GM19043 (cell line): ENCODE results near the gene GALNT8.
"Not testable (repeated sequence)": the region's sequence is repeated elsewhere in the genome, so short reads cannot be mapped to it uniquely, and the experiment has no call there.

Experiments
- ATAC-seq: cut with Tn5 transposase; IDR thresholded peaks from one replicate; pipeline ENCODE4 v1.9.1; 2021; ENCODE audit warnings: low read depth; ENCODE audit not compliant: unreplicated experiment

Gene GALNT8, protein sequence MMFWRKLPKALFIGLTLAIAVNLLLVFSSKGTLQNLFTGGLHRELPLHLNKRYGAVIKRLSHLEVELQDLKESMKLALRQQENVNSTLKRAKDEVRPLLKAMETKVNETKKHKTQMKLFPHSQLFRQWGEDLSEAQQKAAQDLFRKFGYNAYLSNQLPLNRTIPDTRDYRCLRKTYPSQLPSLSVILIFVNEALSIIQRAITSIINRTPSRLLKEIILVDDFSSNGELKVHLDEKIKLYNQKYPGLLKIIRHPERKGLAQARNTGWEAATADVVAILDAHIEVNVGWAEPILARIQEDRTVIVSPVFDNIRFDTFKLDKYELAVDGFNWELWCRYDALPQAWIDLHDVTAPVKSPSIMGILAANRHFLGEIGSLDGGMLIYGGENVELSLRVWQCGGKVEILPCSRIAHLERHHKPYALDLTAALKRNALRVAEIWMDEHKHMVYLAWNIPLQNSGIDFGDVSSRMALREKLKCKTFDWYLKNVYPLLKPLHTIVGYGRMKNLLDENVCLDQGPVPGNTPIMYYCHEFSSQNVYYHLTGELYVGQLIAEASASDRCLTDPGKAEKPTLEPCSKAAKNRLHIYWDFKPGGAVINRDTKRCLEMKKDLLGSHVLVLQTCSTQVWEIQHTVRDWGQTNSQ

DNA sequence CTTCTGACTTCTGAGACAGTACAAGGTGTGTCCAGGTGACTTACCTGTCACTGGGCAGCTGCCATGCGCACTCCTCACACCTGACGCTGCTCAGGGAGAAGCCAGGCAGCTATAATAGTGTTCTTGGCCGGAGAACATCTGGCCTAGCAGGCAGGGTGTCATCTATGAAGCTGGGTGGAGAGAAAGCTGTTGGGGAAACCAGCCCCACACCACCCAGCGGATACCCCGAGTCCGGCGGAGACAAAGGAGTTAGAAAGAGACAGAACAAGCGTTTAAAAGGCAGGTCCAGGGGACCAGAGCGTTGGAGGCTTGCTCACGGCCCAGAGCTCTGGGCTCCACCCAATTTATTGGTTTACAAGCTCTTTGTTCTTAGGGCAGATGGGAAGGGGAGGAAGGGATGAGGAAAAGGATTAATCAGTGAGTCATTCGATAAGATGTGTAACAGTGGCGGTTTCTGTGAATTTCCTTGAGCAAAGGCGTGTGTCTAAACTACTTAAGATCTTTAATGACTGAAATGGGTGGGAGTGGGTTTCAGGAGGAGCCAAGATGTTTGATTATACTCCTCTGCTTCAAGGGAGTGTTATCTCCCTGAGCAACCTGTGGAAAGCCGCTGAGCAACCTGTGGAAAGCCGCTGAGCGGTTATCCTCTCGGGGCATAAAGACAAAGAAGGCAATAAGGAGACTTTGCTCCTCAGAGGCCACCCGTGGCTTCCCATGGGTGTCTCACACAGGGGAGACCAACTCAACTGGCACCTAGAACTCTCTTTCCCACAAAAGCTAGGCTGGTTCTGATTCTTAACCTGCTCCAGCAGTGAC is at the start of gene GALNT8:
Gene GALNT8, plus strand, starts transcription at position 580 of the 816 bp plus-strand sequence. CDS start 278 bp downstream, outside the sequence.
- ATAC-seq: no peak

DNA sequence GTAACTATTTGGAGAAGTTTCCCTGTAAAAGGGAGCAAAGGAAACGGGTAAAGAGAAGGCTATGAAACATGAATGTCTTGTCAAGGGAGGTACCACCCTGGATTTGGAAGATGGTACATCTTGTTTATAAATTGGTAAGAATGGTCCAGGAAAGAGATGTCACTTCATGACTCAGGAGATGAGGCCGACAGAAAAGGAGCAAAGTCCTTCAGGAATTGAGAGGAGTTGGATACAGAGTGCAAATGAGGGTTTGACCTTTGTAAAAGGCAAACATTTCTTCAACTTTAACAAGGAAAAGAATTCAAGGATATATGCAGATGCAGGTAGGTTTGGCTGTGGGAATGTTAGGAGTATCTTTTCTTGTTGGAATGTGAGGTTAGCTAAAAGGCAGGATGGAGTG is 40.5 kb upstream of the GALNT8 start:
- no peak for ATAC-seq

DNA sequence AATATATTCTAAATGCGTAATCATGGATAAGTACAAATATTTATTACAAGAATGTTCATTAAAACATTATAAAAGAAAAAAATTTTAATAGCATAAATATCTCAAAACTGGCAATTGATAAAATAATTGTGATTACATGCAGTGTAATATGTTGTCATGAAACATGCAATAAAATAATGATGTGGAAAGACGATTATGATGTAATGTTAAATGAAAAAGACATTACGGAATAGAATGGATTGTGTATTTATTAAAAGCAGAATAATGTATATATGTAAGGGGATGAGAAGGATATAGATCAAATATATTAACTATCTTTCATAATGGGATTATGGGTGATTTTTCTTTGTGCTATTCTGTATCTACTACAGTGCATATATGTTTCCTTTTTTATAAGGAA is 38.5 kb upstream of the GALNT8 start:
- no peak for ATAC-seq

DNA sequence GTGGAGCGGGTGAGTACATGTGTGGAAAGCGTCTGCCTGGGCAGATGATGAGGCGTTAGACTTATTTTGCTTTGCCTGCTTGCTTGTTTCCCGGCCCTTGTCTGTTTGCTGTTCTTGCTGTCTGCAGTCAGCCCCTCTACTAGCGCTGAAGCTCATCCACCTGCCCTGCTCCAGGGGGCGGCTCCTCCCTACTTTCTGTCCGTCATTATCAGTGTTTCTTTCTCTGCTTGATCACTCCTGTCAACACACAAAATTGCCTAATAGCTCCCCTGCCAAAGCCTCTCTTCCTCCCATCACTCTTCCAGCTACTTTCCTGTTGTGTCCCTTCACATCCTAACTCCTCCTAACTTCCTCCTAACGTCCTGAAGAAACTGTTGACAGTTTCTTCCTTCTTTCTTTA is 34.9 kb upstream of the GALNT8 start:
- ATAC-seq: no peak

DNA sequence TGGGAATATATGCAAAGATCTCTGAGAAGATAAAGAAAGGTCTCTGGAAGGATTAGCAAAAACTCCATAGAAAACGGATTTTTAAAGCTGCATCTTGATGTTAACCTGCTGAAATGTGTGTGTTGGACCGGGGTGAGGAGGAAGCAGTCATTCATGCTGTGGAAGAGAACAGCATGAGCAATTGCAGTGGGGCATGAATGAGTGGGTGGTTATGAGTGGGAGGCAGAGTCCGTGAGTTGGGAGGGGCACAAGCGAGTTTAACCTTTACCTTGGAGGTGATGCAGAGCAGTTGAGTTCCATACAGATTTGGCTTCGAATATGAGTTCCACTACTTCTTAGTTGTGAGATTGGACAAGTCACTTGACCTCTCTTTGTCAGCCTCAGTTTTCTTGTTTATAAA is 29.4 kb upstream of the GALNT8 start:
- ATAC-seq: no peak

DNA sequence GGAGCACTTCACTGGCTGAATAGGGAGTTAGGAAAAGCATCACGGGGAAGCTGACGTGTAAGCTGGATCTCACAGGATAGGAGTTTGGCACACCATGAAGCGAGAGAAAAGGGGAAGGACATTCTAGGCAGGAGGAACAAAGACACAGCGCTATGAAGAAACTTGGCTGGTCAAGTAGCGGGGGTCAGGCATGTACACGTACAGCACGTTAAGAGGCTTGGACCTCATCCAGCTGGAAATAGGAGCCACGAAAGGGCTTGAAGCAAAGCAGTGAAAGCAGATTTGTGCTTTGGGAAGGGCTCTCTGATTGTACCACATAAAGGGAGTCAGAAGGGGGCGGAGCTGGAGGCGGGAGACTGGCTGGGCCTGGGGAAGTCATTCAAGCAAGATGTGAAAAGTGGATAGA is 19.6 kb upstream of the GALNT8 start:
- no peak for ATAC-seq

DNA sequence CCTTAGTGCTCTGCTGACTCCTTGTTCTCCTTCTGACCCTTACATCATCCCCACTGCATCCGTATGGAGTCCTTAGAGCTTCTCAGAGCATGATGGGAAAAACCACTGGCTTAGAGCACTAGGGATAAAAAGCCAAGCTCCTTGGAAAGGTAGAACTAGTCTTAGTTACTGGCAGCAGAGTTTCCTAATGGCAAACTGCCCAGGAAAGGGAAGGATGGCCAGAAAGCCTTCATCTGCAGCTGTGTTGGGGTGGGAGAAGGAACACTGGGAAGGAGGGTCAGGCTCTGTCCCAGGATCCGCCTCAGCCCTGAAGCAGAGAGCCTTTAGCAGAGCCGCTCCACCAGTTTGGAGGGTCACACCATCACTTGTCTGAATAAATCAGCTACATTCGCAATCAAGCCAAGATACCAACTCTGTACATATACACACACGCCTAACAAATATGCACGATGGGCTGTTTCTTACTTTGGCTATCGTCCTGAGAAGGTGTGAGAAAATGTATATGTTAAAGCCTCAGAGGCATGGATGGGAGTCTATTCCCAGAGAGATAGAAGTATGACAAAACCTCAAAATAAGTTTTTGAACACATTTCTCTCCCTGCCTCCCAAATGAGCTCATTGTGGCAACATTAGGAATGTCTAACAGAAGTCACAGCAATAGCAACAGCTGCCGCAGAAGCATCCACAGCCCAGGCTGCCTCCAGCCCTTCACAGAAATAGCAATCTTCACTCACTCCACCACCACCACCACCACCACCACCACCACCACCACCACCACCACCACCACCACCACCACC is 18.6 kb upstream of the GALNT8 start:
- ATAC-seq: no peak

DNA sequence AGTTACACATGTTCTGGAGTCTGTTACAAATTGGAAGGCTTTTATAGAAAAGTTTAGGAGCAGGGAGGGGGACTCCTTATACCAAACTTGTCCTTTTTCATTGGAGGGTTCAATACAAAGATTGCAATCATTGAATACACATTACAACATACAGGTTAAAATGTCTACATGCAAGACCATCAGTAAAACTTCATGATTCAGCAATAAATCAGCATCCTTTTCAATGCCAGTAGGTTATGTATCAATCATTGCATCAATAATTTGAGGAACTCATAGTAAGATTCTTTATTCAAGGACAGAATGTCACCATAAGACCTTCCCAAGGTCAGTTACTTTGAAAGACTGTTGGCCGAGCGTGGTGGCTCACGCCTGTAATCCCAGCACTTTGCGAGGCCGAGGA is 16.5 kb upstream of the GALNT8 start:
- no peak for ATAC-seq

DNA sequence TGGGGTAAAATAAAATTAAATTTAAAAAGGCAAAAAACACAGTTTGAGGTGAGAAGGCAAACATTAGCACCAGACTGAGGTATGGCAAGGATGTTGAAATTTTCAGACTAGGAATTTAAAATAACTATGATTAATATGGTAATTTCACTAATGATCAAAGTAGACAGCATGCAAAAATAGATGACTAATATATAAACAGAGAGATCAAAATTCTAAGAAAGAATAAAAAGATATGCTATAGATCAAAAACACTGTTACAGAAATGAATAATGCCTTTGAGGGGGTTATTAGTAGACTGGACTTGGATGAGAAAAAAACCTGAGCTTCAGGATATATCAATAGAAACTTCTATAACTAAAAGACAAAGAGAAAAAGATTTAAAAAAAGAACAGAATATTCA is 14.4 kb upstream of the GALNT8 start:
- no peak for ATAC-seq

DNA sequence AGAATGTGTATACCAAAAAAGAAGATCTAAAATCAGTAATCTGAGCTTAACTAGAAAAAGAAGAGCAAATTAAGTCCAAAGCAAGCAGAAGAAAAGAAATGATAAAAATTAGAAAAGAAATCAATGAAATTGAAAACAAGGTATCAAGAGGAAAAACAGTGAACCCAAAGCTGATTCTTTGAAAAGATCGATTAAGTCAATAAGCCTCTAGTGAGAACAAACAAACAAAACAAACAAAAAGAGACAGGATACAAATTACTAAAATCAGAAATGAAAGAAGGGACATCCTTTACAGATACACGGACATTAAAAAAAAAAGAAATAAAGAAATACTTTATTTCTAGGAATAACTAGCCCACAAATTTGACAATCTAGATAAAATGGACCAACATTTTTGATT is 12.9 kb upstream of the GALNT8 start:
- ATAC-seq: no peak

DNA sequence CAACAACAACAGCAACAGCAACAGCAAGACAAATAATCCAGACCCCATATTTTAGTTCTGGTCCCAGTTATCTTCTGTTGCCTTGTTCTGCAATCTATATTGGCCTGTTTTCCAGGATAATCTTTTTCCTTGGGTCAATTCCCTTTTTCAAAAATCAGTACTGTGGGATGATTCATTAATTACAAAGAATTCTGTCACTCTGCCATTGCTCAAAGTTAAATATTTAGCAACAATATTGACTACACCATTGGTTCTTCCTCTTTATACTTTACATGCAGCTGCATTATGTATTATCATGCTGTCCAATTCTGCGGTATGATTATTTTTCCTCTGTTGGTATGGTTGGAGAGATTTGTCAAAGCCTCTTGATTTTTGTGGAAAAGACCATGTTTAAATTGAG is 10.1 kb upstream of the GALNT8 start:
- no peak for ATAC-seq

DNA sequence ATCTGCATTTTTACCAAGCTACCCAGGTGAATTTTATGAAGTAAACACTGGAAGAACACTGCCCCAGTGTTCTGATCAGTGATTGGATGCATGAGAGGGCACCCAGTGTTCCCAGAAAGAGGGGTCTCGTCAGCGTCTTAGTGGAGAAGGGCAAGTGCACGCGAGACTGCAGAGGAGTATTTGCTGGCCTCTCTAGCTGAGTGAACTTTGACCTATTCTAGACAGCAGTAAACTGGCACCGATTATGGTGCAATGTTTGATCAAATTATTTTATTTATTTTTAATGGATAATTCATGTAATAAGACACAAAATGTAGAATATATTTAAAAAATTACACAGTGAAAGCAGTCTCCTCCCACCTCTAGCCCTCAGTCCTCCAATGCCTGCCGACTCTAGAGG is 5.3 kb upstream of the GALNT8 start:
- no peak for ATAC-seq

DNA sequence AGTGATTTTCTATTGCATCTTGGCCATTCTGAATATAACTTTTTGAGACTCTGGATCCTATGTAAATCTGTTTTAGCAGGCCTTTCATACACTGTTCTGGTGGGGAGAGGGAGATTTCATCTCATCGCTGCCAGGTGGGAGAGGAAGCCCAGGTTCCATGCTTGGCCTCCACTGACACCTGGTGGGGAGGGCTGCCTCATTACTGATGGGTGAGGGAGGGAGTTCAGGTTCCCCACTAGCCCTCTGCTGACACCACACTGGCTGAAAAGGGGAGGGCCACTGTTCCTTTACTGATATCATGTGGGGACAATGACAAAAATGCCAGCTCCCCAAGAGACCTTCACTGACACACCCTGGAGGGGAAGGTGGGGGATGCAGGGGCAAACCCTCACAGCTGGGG is 2.4 kb upstream of the GALNT8 start:
- no peak for ATAC-seq

DNA sequence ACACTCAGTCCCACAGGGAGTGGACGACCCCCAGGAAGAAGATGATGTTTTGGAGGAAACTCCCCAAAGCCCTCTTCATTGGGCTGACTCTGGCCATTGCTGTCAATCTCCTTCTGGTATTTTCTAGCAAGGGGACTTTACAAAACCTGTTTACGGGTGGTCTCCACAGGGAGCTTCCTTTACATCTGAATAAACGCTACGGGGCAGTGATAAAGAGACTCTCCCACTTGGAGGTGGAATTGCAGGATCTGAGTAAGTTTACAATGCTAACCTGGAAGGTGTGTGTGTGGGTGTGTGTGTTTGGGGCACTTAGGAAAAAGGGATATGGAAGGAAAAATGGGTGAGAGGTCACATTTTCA is 416 bp downstream of the GALNT8 start:
- no peak for ATAC-seq

DNA sequence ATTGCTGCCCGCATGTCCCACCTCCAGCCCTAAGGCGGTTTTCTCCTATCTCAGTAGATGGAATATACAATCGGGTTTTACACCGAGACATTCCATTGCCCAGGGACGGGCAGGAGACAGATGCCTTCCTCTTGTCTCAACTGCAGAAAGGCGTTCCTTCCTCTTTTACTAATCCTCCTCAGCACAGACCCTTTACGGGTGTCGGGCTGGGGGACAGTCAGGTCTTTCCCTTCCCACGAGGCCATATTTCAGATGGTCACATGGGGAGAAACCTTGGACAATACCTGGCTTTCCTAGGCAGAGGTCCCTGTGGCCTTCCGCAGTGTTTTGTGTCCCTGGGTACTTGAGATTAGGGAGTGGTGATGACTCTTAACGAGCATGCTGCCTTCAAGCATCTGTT is 1.4 kb downstream of the GALNT8 start:
- not testable (repeated sequence) for ATAC-seq

DNA sequence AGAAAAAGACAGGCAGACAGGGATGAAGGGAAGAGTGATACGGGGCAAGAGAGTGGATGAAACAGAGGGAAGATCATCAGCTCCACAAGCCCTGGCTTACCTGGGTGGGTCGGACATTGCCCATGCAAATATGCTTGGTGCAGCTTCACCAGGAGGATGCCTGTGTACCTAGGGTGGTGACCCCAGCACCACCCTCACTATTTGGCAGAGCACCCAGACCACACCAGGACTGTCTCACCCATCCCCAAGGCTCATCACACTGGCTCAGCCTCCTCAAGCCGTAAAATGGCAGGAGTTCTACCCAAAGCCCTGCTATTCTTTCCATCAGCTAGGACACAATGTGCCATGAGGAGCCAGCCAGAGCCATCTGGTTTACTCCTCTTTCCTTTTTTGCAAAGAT is 3.0 kb downstream of the GALNT8 start:
- ATAC-seq: no peak

DNA sequence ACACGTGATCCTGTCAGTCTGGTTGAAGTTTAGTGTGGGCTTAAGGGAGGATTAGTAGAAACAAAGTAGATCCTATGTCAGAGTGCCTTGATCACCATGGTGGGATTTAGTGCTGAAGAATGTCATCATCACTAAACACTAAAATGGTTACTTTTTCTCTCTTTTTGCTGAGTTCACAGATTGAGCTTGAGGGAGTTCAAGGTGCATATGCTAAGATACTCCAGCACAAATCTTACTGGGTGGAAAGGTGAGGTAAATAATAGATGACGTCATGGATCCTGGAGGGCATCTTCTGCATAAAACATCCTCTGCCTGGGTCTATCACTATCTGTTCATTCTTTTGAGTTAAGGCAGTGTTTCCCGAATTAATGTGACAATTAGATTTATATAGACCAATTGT is 4.9 kb downstream of the GALNT8 start:
- ATAC-seq: no peak

DNA sequence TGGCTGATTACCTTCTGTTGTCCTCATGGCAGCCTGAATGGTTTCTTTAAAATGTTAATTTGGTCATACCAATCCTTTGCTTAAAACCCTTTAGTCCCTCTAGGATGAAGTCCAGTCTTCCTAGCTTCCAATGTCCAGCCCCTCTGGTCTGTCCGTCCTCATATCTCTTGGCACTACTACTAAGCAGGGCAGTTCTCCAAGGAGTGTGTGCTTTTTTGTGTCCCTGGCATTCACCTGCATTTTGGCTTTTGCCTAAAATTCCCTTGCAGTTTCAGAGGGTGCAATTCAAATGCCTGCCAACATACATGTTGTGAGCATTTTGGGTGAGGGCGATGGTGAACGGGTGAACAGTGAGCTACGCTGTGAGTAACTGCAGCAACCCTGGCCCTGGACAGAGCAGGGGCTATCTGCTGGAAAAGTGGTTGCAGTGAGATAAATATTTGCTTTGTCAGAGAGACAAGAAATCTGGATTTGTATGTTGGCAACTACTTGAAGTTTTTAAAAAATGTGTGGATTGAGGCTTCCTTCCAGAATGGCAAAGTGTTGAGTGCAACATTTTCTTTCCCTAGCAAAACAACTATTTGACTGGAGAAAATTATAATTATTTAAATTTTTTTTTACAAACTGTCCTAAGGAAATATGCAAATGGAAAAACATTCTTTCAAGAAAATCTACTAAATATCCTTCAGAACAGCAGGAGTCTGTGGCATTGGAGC is 14.6 kb downstream of the GALNT8 start:
- no peak for ATAC-seq

DNA sequence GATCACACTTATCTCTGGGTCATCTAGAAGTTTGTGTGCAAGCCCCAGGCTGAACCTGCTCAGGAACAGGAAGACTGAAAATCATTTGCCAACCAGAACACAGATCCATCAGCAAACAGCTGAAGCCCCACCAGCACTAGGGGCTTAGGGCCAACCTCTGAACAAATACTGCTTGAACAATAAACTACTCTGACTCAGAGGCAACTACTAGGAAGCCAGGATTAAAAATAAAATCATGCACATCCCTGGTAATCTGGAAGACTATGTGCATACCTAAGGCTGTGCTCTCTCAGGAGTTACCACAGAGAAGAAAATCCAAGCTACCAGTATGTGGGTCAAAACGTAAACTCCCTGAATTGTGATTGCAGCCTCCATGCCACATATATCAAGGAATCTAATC is 15.9 kb downstream of the GALNT8 start:
- no peak for ATAC-seq

DNA sequence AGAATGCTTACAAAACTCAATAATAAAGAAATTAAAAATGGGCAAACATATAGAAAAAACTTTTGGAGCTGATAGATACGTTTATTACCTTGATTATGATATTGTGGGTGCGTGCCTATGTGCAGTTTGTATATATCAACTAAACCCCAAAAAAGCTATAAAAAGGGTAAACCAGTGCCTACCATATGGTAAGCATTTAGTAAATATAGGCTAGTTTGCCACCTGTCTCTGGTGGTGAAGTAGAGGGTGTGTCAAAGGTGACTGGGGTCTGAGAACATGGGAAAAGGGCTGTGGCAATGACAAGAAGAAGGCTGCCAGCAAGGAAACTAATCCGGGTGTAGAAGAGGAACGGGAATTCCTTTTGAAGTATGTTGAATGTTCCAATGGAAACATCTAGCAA is 18.3 kb downstream of the GALNT8 start:
- ATAC-seq: no peak
